Stomach (tissue), 9 donors: ENCODE results near the gene HADH. TPM values are rescaled to one million over a fixed set of nuclear protein-coding genes. Genes with fewer than 3 reads are reported as not detected.

Experiments
- DNase-seq, 2 donors: peaks; one replicate each; pipeline versions ENCODE4 v3.0.0 to v3.0.0-alpha.2; 2013 to 2019
- H3K27ac ChIP-seq, 5 donors: fragments of 200-600 bp in 4 of 5; sonication (generic) in 4 of 5; one replicate each; pipeline ENCODE4 v1.5.1; 2013 to 2019; ENCODE audit warnings: mild to moderate bottlenecking in 1 of 5, moderate library complexity in 1 of 5
- H3K27me3 ChIP-seq, 3 donors: fragments of 200-600 bp; sonication (generic); one replicate each; pipeline ENCODE4 v1.5.1; 2017 to 2019; ENCODE audit warnings: mixed run types in 1 of 3
- H3K36me3 ChIP-seq, 4 donors: fragments of 200-600 bp; sonication (generic); 1 replicate in 3 of 4; 2 replicates in 1 of 4; pipeline ENCODE4 v1.5.1; 2016 to 2019
- H3K4me1 ChIP-seq, 4 donors: fragments of 200-600 bp; sonication (generic); one replicate each; pipeline ENCODE4 v1.5.1; 2016 to 2019
- H3K4me3 ChIP-seq, 4 donors: fragments of 200-600 bp; sonication (generic) in 3 of 4; one replicate each; pipeline ENCODE4 v1.5.1; 2016 to 2019; ENCODE audit warnings: mild to moderate bottlenecking in 1 of 4
- H3K9me3 ChIP-seq, 4 donors: fragments of 200-600 bp; sonication (generic); one replicate each; pipeline ENCODE4 v1.5.1; 2016 to 2019
- CTCF ChIP-seq, 7 experiments: fragments of 450-650 bp in 4 of 7; fragments of 200-600 bp in 3 of 7; sonication (generic) in 3 of 7; IDR thresholded peaks; one replicate each; pipeline ENCODE4 v1.5.1; 2016 to 2019; ENCODE audit warnings: antibody characterized with exemption in 7 of 7, control low read depth in 2 of 7, mild to moderate bottlenecking in 1 of 7
- EP300 ChIP-seq: sonication (generic); formaldehyde crosslinking; IDR thresholded peaks from one replicate; pipeline ENCODE4 v1.6.1; 2017; ENCODE audit warnings: antibody characterized with exemption
- POLR2A ChIP-seq, 4 donors: fragments of 450-650 bp; IDR thresholded peaks; one replicate each; pipeline ENCODE4 v1.6.1; 2016; ENCODE audit warnings: antibody characterized with exemption in 4 of 4, control low read depth in 2 of 4, mild to moderate bottlenecking in 1 of 4, moderate library complexity in 1 of 4
- POLR2AphosphoS5 ChIP-seq, 3 donors: sonication (generic); formaldehyde crosslinking; IDR thresholded peaks; one replicate each; pipeline ENCODE4 v1.6.1; 2016; ENCODE audit warnings: antibody characterized with exemption in 3 of 3
- WGBS, 5 donors: extraction: QIAGEN DNeasy Blood & Tissue Kit in 3 of 5; methylation state at CpG; one replicate each; pipeline versions ENCODE4 v1.1.5 to v1.1.7; 2013 to 2018; 5-methylcytosine and 5-hydroxymethylcytosine counted together
- intact Hi-C: fragments of 100-400 bp; cut with DNase I; formaldehyde crosslinking; loops from one replicate; pipeline ENCODE4 v1.15.1; 2023; ENCODE audit warnings: low total_unique reads
- polyA plus RNA-seq, 3 donors: library from polyadenylated mRNA; stranded (reverse); fragments of 200-250 nt; gene quantifications; one replicate each; pipeline ENCODE4 v1.2.3, GENCODE V29; 2013
- total RNA-seq, 5 donors: library from RNA; depleted of rRNA; stranded (reverse); fragments of >200 nt; gene quantifications; one replicate each; pipeline versions ENCODE4 v1.1.0 to v1.2.3, GENCODE V29; 2014 to 2016
- donor health status: healthy with polysubstance abuse.
- donor health status: Bipolar disorder and iron deficiency.
- donor health status: healthy.

Gene HADH
- total and polyA plus RNA-seq, 8 donors = 51.6 to 118 (median 64.7) TPM

DNA sequence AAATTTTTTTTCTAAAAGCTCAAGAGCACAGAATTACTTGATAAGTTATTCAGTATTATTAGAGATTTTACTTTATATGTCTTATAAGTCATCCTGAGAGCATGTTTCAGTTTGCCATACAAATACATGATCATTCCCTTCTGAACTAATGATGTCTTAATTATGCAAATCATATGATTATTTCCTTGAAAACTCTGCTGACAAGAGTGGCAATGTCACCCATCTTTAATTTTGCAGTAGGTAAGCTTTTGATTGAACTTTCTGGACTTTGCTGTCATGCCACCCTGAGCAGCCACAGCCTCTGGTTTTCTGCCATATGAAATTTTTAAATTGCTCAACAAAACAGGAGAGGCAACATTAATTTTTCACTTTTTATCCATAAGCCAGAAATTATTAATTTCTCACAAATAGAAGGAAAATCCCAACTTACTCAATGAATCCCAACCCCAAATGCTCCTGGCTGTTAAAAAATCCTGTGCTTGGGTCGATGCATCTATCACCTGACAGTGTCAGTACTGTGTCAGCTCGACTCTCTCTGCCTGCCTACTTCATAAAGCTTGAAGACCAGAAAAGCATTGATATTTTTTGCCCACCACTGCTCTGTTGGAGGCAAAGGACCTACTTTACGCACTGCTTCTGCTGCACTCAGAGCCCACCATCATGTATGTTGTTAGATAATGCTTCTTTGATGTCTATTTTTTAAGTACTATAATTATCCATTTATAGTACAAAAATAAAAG, 11.6 kb upstream of the HADH start:
- H3K9me3 ChIP-seq = no peaks in the 10 kb centered on the region
- no peak overlapping the region for H3K4me3 ChIP-seq
- WGBS, 5 donors = 68 to 84% (median 81%) methylated on average over 3 of the region's 3 CpGs
- no peaks in the 10 kb centered on the region for H3K27me3 ChIP-seq
- H3K36me3 ChIP-seq = no peaks in the 10 kb centered on the region
- H3K27ac ChIP-seq = no peak overlapping the region
- no peak for TF ChIP-seq POLR2A (IDR thresholded peaks at IDR 0.05)
- no peak for TF ChIP-seq CTCF (IDR thresholded peaks at IDR 0.05)
- no peak for DNase-seq
- intact Hi-C loops = no loop called here
- H3K4me1 ChIP-seq = no peaks in the 10 kb centered on the region

GRCh38 chr4:107978716-107979451, 10.8 kb upstream of the HADH start:
- Histone ChIP-seq H3K27me3 (no peaks in the 10 kb centered on the region), H3K9me3 (no peaks in the 10 kb centered on the region), H3K4me1 (no peaks in the 10 kb centered on the region), H3K27ac (no peak overlapping the region), H3K36me3 (no peaks in the 10 kb centered on the region), H3K4me3 (no peak overlapping the region)
- TF ChIP-seq EP300 = no peak
- no peak for TF ChIP-seq POLR2A (IDR thresholded peaks at IDR 0.05)
- TF ChIP-seq CTCF (IDR thresholded peaks at IDR 0.05) = no peak
- no peak for TF ChIP-seq POLR2AphosphoS5 (IDR thresholded peaks at IDR 0.05)
- 82 to 95% (median 84%) methylated on average over 2 of the region's 2 CpGs for WGBS, 5 donors
- intact Hi-C loops = no loop called here
- no peak for DNase-seq

DNA sequence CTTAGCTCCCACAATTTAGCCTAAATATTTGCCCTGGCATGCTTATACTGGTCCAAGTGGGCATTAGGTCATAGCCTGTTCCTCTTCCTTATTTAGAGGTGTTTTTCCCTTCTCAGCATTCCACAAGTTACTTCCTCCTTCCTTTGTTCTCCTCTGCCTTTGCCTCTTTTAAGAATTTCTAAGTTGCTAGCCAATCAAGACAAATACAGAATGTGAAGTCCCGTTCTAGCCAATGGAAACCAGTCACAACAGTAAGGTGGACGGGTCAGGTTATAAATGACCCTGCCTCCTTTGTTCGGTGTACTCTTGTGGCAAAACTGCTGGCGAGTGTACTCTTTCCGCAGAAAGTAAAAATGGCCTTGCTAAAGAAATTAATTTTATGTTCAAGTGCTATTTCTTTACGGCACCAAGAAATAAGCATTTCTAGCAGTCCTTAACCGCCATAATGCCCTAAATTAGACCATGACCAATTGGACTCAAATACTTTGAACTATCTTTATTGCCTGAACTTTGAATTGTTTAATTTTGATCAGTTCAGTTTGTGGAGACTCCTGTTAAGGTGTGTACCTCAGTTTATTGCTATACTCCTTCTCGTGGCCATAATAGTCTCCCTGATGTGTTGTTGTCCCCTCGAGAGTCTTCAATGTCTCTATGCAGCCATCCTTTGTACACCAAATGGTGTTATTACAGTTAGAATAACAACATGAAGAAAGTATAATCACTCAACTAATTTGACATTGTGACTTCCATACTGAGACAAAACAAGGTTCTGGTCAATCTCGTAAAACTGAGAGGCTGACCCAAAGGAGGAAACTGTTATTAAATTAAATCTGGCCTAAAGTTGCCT, 1.6 kb upstream of the HADH start:
- TF ChIP-seq CTCF (IDR thresholded peaks at IDR 0.05) (no peak), POLR2AphosphoS5 (IDR thresholded peaks at IDR 0.05) (peak in 2 of 3 donors; percentile 52 to 81), EP300 (no peak), POLR2A (IDR thresholded peaks at IDR 0.05) (no peak)
- peak overlapping the region; percentile 68 to 95 (median 91) for H3K27ac ChIP-seq
- H3K4me1 ChIP-seq = peaks cover 25 to 53% (median 38%) of the 10 kb centered on the region in 4 donors
- no peaks in the 10 kb centered on the region for H3K27me3 ChIP-seq
- no peak overlapping the region for H3K4me3 ChIP-seq
- peak in 1 of 2 donors; percentile 67 for DNase-seq
- 52 to 66% (median 61%) methylated on average over 10 of the region's 10 CpGs for WGBS, 5 donors
- no peaks in the 10 kb centered on the region for H3K36me3 ChIP-seq
- H3K9me3 ChIP-seq = no peaks in the 10 kb centered on the region
- intact Hi-C loops = no loop called here

DNA sequence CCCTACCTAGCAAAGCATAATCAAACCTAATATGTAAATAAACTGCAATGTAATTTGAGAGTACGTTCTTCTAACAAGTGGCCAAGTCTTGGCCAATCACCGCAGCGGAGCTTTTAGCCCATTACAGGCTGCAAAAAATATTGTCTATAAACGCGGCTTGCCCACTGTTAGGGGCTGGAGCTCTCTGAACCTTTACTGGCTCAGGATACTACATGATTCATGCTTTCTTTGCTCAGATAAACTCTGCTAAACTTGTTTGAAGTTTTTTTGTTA, 990 bp upstream of the HADH start:
- peak; percentile 24 to 40 for DNase-seq
- no peaks in the 10 kb centered on the region for H3K36me3 ChIP-seq
- WGBS, 5 donors = 27 to 44% (median 33%) methylated on average over 5 of the region's 5 CpGs
- H3K4me3 ChIP-seq = peak overlapping the region; percentile 61 to 88 (median 81)
- intact Hi-C loops = no loop called here
- H3K9me3 ChIP-seq = no peaks in the 10 kb centered on the region
- peak overlapping the region; percentile 70 to 95 (median 91) for H3K27ac ChIP-seq
- H3K4me1 ChIP-seq = peaks cover 29 to 58% (median 44%) of the 10 kb centered on the region in 4 donors
- H3K27me3 ChIP-seq = no peaks in the 10 kb centered on the region
- no peak for TF ChIP-seq POLR2A (IDR thresholded peaks at IDR 0.05)
- TF ChIP-seq EP300 = no peak
- TF ChIP-seq POLR2AphosphoS5 (IDR thresholded peaks at IDR 0.05) = no peak
- no peak for TF ChIP-seq CTCF (IDR thresholded peaks at IDR 0.05)
